HEK293 (cell line): ENCODE data around the gene MED25.

Experiments used
- CTCF ChIA-PET: fragments of 350-600 bp; formaldehyde crosslinking; extraction: SDS; loops from one replicate; lab custom pipeline; 2021; ENCODE audit warnings: antibody characterized with exemption; lab: Yijun Ruan, JAX
- POLR2A ChIA-PET: fragments of 300-600 bp; formaldehyde crosslinking; extraction: SDS; loops from one replicate; lab custom pipeline; 2020; ENCODE audit warnings: antibody characterized with exemption, inconsistent platforms; lab: Yijun Ruan, JAX
- H3K27ac ChIP-seq: fragments of 200-500 bp; sonication (Bioruptor generic); 2 replicates; pipeline ENCODE4 v1.5.1; 2014; ENCODE audit warnings: low read depth, low read length, control low read depth, inconsistent platforms; ENCODE audit errors: extremely low read depth
- H3K36me3 ChIP-seq, 2 experiments: fragments of 200-500 bp in 1 of 2; sonication (Bioruptor generic) in 1 of 2; 1 replicate in 1 of 2; 2 replicates in 1 of 2; pipeline ENCODE4 v1.5.1; 2014 to 2017; ENCODE audit warnings: inconsistent platforms in 2 of 2, low read length in 2 of 2; ENCODE audit not compliant: control insufficient read depth in 2 of 2, insufficient read depth in 1 of 2
- H3K4me1 ChIP-seq: fragments of 200-500 bp; sonication (Bioruptor generic); 2 replicates; pipeline ENCODE4 v1.5.1; 2014; ENCODE audit warnings: mild to moderate bottlenecking, low read length, inconsistent platforms; ENCODE audit not compliant: control insufficient read depth, insufficient read depth
- H3K4me3 ChIP-seq: 2 replicates; pipeline ENCODE4 v1.5.1; 2011; ENCODE audit warnings: low read depth, mild to moderate bottlenecking, control low read depth, low read length, moderate library complexity
- H3K9me3 ChIP-seq: fragments of 200-500 bp; sonication (Bioruptor generic); 2 replicates; pipeline ENCODE4 v1.5.1; 2014; ENCODE audit warnings: low read depth, low read length, inconsistent platforms; ENCODE audit not compliant: control insufficient read depth, insufficient read depth
- BCL11B ChIP-seq: fragments of 450-650 bp; formaldehyde crosslinking; IDR thresholded peaks from 2 replicates; pipeline ENCODE4 v1.5.1; 2016; ENCODE audit warnings: low read depth, missing biosample characterization, missing genetic modification characterization
- CTCF ChIP-seq: fragments of 450-650 bp; formaldehyde crosslinking; IDR thresholded peaks from 2 replicates; pipeline ENCODE4 v1.5.1; 2016; ENCODE audit warnings: missing biosample characterization, missing genetic modification characterization
- FEZF1 ChIP-seq: fragments of 450-650 bp; formaldehyde crosslinking; IDR thresholded peaks from 2 replicates; pipeline ENCODE4 v1.5.1; 2016; ENCODE audit warnings: missing biosample characterization, missing genetic modification characterization
- GLIS1 ChIP-seq: fragments of 450-650 bp; formaldehyde crosslinking; IDR thresholded peaks from 2 replicates; pipeline ENCODE4 v1.5.1; 2016; ENCODE audit warnings: missing biosample characterization, missing genetic modification characterization
- KLF9 ChIP-seq: fragments of 450-650 bp; formaldehyde crosslinking; IDR thresholded peaks from 2 replicates; pipeline ENCODE4 v1.5.1; 2016; ENCODE audit warnings: missing biosample characterization, missing genetic modification characterization, low read depth
- SALL2 ChIP-seq: fragments of 450-650 bp; formaldehyde crosslinking; IDR thresholded peaks from 2 replicates; pipeline ENCODE4 v1.5.0; 2017; ENCODE audit warnings: missing biosample characterization, mild to moderate bottlenecking, missing genetic modification characterization, borderline replicate concordance
- ZBTB10 ChIP-seq: fragments of 450-650 bp; formaldehyde crosslinking; IDR thresholded peaks from 2 replicates; pipeline ENCODE4 v1.5.1; 2016; ENCODE audit warnings: missing biosample characterization, missing genetic modification characterization
- ZBTB21 ChIP-seq: fragments of 450-650 bp; formaldehyde crosslinking; IDR thresholded peaks from 2 replicates; pipeline ENCODE4 v1.5.1; 2017; ENCODE audit warnings: missing biosample characterization, missing genetic modification characterization
- ZBTB26 ChIP-seq: fragments of 450-650 bp; formaldehyde crosslinking; optimal IDR thresholded peaks from 2 replicates; pipeline ENCODE3; 2016; ENCODE audit warnings: missing biosample characterization, mild to moderate bottlenecking, missing genetic modification characterization
- ZFHX2 ChIP-seq: fragments of 450-650 bp; formaldehyde crosslinking; conservative IDR thresholded peaks from 2 replicates; pipeline ENCODE4 v1.5.1; 2016; ENCODE audit warnings: missing biosample characterization, missing genetic modification characterization
- ZNF114 ChIP-seq: fragments of 450-650 bp; formaldehyde crosslinking; IDR thresholded peaks from 2 replicates; pipeline ENCODE4 v1.5.0; 2017; ENCODE audit warnings: missing biosample characterization, missing genetic modification characterization
- ZNF140 ChIP-seq: fragments of 450-650 bp; formaldehyde crosslinking; IDR thresholded peaks from 2 replicates; pipeline ENCODE4 v1.5.1; 2016; ENCODE audit warnings: missing biosample characterization, missing genetic modification characterization
- ZNF148 ChIP-seq: fragments of 450-650 bp; formaldehyde crosslinking; IDR thresholded peaks from 2 replicates; pipeline ENCODE4 v1.5.0; 2017; ENCODE audit warnings: missing biosample characterization, missing genetic modification characterization, borderline replicate concordance
- ZNF248 ChIP-seq: fragments of 450-650 bp; formaldehyde crosslinking; IDR thresholded peaks from 2 replicates; pipeline ENCODE4 v1.5.1; 2017; ENCODE audit warnings: missing biosample characterization, missing genetic modification characterization
- ZNF280D ChIP-seq: fragments of 450-650 bp; formaldehyde crosslinking; IDR thresholded peaks from 2 replicates; pipeline ENCODE4 v1.5.1; 2016; ENCODE audit warnings: missing biosample characterization, missing genetic modification characterization
- ZNF341 ChIP-seq: fragments of 450-650 bp; formaldehyde crosslinking; IDR thresholded peaks from 2 replicates; pipeline ENCODE4; 2016; ENCODE audit warnings: low read depth, missing biosample characterization, missing genetic modification characterization
- ZNF391 ChIP-seq: fragments of 450-650 bp; formaldehyde crosslinking; IDR thresholded peaks from 2 replicates; pipeline ENCODE4 v1.5.1; 2016; ENCODE audit warnings: low read depth, missing biosample characterization, missing genetic modification characterization, borderline replicate concordance
- ZNF473 ChIP-seq: fragments of 450-650 bp; formaldehyde crosslinking; IDR thresholded peaks from 2 replicates; pipeline ENCODE4 v1.5.1; 2017; ENCODE audit warnings: missing biosample characterization, missing genetic modification characterization
- ZNF529 ChIP-seq: fragments of 450-650 bp; formaldehyde crosslinking; IDR thresholded peaks from 2 replicates; pipeline ENCODE4 v1.5.1; 2017; ENCODE audit warnings: missing genetic modification characterization, missing biosample characterization; ENCODE audit not compliant: insufficient replicate concordance
- ZNF623 ChIP-seq: fragments of 450-650 bp; formaldehyde crosslinking; IDR thresholded peaks from 2 replicates; pipeline ENCODE4 v1.5.1; 2016; ENCODE audit warnings: missing biosample characterization, missing genetic modification characterization
- ZNF830 ChIP-seq: fragments of 450-650 bp; IDR thresholded peaks from 2 replicates; pipeline ENCODE4 v1.5.0; 2018; ENCODE audit warnings: missing biosample characterization, missing genetic modification characterization, low read depth, mild to moderate bottlenecking, moderate library complexity

MED25 gene

GRCh38 chr19:49850487-49851342 is 32.6 kb downstream of the MED25 start, which contains the start of gene PTOV1 (continued):
- TF ChIP-seq ZNF148 (tag by site-specific recombination): no peak
- no peak for TF ChIP-seq ZNF280D (tag by site-specific recombination)
- no peak for TF ChIP-seq ZNF830 (tag by site-specific recombination)
- no peak for TF ChIP-seq FEZF1
- TF ChIP-seq BCL11B: peak; percentile 67; the same call in 1 of the 2 replicates
- no peak for TF ChIP-seq ZNF248 (tag by site-specific recombination)
- TF ChIP-seq SALL2 (tag by site-specific recombination): no peak
- no peak for TF ChIP-seq ZNF114 (tag by site-specific recombination)
- no peak; the same call in 1 of the 2 replicates for TF ChIP-seq ZNF341 (tag by site-specific recombination)
- TF ChIP-seq ZNF529 (tag by site-specific recombination): no peak
- TF ChIP-seq ZBTB21 (tag by site-specific recombination): peak; percentile 65; the same call in 1 of the 2 replicates
- TF ChIP-seq ZNF623 (tag by site-specific recombination): no peak
- TF ChIP-seq ZNF473 (tag by site-specific recombination): no peak
- TF ChIP-seq ZNF140: no peak
- peak; percentile 94 for TF ChIP-seq GLIS1 (tag by site-specific recombination)
- TF ChIP-seq, all 188 proteins: peak for 80

- Histone ChIP-seq H3K9me3 (no peaks in the 10 kb centered on the region), H3K4me3 (peak overlapping the region; percentile 76), H3K4me1 (peaks cover 17% of the 10 kb centered on the region; the same call in 1 of the 2 replicates), H3K36me3 (peaks cover 0 to 27% of the 10 kb centered on the region in 2 experiments; a peak in 2 of 3 replicates), H3K27ac (peak overlapping the region; percentile 99)
- CTCF ChIA-PET: interaction anchor here (0.5 to 1.4 kb wide), 2 partner anchors 14 to 16 kb away, joined by 3 to 4 read pairs; no protein-coding TSS in a partner anchor
- POLR2A ChIA-PET: interaction anchor here (0.5 to 8.8 kb wide), 11 partner anchors 7 to 78 kb away, joined by 3 to 128 read pairs (median 6); partner anchors contain the start of genes AKT1S1, ATF5, FUZ and MED25
- TF ChIP-seq CTCF: peak; percentile 31; the same call in 1 of the 2 replicates
- peak; percentile 25; the same call in 1 of the 2 replicates for TF ChIP-seq ZNF391 (tag by site-specific recombination)
- peak; percentile 21; the same call in 1 of the 2 replicates for TF ChIP-seq ZBTB10 (tag by site-specific recombination)
- peak; percentile 92 for TF ChIP-seq ZFHX2 (tag by site-specific recombination)
- peak; percentile 85 for TF ChIP-seq ZBTB26 (tag by site-specific recombination)
- TF ChIP-seq KLF9 (tag by site-specific recombination): 0 out of 2 replicates have a peak, but pooled peaks have one; percentile 8
- TF ChIP-seq ZNF830 (tag by site-specific recombination): no peak
Measured at GRCh38 chr19:49851456-49852259, 33.6 kb downstream of the MED25 start.
